Stimulated activated CD4-positive, alpha-beta T cell treated with anti-CD3 and anti-CD28 coated beads, Interleukin-12 subunit alpha, Interleukin-12 subunit beta, amount 100 ng/mL, for 4 hours (primary cell): Measurements from ENCODE around the gene LEFTY1.

Experiments used
- DNase-seq: peaks from one replicate; pipeline ENCODE4 v3.0.0-alpha.2; 2020

Gene LEFTY1

DNA sequence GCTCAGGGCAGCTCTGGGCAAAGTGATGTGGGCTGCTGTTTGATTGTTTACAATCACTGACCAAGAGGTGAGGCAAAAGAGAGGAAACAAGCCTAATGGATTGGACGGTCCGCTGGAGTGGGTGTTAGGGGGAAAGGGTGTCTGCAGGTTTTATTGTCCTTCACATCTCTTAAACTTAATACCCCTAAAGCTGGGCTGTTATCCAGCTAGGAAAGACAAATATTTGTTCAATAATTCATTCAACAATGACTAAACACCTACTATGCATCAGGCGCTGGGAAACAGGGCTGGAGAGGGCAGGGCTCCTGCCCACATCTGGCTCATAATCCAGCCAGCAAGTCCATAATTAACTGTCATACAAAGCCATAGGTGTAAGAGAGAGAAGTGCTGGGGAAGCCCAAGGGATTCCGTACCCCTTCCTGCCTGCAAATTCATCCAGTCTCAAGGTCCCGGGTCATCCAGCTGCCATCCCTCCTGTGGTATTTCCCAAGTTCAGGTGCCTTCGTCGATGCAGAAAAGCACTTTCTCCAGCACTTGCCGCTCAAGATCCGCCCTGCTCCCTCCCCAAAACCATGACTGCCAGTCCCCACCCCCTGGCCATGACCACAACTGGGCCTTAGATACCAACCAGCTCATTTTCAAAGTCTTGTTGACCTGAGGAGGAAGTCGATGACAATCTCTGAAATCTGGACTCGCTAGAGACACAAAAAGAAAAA lies 17.4 kb downstream of the LEFTY1 start:
- no peak for DNase-seq

DNA sequence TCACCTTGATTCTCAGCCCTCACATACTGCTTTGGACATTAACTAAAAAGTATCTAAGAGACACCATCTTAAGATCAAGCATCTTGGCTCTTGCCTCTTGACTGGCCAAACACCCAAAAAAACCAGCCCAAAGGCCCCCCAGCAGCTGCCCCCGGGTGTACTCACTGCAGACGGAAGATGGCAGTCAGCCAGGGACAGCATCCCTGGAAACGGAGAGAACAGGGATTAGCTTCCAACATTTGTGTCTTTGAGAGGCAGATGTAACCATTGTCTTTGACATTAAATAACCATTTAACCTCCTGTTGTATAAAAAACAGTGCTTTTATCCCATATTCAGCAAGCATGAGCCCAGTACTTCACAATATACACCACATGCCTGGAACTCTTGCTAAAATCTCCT lies 18.0 kb downstream of the LEFTY1 start:
- no peak for DNase-seq

DNA sequence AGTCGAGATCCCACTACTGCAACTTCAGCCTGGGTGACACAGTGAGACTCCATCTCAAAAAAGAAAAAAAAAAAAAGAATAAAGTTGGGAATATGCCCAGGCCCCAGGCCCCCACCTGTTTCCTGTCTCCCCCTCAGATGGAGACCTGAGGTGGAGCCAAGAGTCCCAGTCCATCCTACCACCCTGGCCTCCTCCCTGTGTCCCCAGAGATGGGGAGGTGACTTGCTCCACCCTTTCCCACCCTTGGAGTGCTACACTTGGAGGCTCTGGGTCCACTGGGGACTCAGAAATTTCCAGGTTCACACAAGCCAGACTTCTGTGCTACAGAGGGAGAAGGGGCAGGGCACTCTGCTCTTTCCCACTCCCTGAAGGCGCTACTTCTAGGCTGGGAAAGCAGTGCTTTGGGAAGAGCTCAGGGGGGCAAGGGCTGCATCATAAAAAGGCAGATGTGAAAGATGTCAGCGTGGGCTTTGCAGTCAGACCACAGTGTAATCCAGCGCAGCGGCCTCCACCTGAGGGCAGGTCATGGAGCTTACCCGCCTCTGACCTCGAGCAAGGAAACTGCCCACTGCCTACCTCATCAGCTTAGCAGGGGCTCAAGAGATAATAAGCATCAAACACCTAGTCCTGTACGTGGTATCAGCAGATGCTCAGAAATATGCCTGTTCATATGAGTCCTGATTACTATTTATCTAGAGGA lies 20.2 kb downstream of the LEFTY1 start:
- DNase-seq, result no peak

DNA sequence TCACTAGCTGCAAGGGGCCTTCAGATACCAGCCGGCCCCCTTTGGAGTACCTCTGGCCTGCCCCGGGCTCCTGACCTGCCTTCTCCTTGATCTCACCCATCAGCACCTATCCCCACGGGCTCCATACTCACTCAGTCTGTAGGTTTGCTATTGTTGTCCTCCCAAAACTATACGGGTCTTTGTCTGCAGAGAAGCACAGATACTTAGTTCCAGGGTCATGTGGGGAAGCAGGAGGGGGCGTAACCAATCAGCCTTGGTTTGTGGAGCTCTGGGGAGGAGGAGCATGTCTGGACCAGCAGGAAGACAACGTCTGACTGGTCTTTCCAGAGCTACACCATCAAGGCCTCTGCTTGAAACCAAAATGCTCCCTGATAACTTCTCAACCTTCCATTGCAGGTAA lies 22.0 kb downstream of the LEFTY1 start:
- DNase-seq, result no peak

DNA sequence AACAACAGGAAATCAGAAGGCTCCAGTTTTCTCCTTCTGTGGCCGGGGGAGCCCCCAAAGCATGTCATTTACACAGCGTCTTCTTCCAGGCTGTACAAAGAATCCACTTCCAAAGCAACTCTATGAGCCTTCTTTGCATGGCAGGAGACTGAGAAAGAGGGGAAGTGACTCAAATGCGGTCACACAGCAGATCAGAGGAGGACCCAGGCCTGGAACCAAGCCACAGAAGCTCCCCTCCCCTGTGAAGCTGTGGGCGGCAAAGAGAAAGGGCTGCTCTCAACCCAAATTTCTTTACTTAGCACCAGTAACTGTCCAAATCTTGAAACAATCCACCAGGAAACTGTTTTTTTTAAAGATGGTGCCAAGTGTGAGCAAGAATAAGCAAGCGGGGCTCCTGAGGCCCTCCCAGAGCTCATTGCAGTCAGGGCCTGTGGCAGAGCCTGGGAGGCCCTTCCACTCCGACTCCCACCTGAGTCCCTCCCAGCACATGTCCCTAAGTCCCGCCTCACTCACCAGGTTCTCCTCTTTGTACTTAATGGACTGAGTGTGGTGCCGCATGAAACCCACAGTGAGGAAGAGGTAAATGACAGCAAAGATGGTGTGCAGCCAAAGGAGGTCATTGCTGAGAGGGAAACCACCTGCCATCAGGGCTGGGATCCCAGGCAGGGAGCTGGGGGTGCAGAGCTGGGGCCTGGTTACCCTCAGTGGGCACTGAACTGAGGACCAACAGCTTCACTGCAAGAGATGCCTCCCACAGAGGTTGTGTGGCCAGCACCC lies 22.7 kb downstream of the LEFTY1 start:
- peak; percentile 62 for DNase-seq

DNA sequence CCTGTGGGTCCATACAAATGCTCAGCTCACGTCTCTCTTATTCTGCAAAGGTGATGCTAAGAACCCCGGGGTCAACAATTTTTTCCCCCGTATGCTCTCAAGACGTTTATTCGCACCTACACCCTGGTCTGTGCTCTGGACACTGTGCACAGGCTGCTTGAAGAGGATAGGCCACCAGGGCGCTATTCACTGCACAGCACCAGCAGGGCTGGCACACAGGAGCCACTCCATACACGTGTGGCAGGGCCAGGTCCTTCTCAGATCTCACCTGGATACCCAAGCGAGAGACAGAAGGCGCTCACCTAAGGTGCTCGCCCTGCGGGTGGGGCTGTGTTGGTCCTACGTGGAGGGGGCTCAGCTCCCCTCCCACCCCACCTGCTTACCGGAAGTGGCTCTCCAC lies 23.4 kb downstream of the LEFTY1 start:
- no peak for DNase-seq

DNA sequence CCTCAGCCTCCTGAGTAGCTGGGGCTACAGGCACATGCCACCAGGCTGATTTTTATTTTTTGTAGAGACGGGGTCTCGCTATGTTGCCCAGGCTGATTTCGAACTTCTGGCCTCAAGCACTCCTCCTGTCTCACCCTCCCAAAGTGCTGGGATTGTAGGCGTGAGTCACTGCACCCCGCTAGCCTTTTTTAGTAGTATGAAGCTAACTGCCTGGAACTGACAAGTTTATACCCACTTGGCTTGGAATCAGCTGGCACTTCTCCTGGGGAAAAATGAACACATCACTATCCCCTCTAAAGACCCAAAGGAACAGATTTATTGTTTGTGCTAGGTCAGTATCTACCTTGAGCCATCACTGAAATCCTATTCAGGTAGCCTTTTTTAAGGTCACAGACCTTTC lies 25.8 kb downstream of the LEFTY1 start:
- no peak for DNase-seq

DNA sequence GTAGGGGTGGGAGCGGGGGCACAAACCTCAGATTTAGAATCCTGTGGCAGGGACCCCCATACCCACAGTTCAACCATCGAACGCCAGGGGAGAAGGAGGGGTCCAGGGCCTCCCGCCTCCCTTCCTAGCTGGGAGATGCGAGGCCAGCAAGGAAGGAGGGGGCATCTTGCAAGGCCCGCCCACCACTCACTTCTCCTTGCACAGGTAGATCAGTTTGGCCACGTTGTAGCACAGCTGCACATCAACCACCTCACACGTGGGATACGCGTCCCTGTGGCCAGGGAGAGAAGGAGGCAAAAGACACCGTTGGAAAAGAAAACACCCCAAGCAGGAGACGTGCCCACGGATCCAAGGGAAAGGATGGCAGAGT lies 26.4 kb downstream of the LEFTY1 start:
- DNase-seq, result no peak

DNA sequence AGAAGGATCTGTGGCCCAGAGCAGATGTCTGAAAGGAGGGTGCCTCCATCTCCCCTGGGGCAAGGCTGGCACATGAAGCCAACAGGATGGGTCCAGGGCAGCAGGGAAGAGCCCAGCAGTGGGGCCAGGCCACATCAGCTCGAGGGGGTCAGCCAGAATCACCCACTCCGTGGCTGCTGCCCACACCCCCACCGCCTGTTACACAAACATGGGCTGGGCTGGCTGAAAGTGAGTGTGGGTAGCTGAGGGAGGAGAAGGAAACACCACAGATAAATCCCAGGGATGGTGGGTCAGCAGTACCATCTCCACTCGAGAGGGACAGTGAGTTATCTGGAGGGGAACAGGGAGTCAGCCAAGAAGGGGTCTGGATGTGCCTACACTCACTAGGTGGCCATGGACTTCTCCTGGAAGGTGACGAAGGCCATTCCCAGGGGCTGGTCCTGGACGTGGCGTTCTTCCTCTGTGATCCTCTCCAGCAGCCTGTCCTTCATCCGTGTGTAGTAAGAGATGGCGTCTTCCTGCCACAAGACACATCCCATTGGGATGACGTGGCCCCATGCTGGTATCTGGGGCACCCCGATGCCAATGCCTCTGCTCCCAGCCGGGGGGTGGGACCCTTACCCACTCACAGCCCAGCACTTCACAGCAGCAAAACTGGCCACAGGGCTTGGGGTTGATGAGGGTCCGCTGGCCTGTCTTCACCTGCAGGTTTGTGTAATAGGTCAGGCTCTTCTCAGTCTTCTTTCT lies 26.9 kb downstream of the LEFTY1 start:
- no peak for DNase-seq

DNA sequence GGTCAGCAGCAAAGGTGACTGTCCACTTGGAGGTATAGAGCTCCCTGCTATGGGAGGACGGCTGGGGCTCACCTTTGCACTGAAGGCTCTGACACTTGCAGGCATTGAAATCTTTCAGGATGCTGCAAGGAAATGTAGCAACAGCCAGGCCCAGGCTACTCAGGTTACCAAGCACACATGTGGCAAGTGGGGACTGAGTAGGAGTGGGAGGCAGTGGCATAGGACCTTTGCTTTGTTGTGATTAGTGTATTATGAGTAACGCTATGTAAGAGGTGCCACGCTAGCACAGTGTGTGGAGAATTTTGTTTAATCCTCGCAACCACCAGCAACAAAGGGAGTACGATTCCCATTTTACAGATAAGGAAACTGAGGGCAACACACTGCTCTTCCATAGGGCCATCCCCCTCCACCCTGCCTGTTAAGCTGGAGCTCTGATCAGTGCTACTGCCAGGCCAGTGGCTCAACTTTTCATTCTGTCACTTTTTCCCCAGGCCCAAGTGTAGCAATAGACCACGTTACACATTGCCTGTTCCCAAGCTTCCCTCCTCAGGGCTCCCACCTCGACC lies 28.0 kb downstream of the LEFTY1 start:
- DNase-seq, result no peak

DNA sequence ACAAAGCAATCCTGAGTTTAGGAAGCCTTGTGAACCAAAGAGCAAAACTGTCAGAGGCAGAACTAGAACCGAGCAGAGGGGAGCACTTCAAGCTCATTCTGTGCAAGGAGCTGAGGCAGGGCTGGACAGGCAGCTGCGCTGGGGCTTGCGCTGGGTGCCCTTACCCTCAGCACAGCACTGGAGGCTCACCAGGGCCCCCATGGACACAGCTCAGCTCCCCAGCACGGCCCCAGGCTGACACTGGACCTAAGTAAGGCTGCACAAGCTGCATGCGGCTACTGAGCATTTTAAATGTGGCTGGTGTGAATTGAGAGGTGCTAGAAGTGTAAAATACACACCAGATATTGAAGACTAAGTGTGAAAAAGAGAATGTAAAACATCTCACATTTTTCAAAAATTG lies 28.8 kb downstream of the LEFTY1 start:
- no peak for DNase-seq

DNA sequence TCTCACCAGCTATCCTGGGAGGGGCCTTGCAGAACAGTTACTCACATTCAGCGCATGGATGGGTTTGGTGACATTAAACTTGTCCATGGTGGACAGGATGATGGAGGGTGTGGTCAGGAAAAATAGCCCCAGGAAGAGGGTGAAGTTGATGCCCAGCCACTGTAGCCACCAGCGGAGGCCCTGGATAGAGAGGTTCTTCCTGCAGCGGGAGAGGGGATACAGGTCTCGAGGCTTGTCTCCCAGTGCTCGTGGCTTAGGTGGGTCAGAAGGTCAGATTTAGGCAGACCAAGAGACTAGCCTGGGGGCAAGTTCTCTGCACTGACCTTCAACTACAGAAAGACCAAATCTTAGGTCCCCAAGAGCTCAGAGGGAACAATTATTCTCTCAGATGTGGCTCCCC lies 29.8 kb downstream of the LEFTY1 start:
- DNase-seq, result no peak

DNA sequence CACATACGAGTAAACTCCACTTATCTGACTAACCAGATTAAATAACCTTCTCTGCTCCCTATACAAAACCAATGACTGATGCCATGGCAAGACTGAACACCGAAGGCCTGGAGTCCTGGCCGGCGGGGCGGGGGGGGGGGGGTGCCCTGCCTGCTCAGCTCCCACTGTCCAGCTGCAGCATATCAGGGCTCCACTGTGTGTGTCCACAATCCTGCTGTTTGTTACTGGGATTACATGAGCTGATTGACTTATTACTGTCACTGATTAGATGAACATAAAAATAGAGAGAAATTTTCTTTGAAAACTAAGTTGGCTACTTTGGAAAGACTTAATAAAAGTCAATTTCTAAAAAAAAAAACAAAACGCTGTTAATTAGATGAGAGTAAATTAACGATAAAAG lies 31.7 kb downstream of the LEFTY1 start:
- no peak for DNase-seq

DNA sequence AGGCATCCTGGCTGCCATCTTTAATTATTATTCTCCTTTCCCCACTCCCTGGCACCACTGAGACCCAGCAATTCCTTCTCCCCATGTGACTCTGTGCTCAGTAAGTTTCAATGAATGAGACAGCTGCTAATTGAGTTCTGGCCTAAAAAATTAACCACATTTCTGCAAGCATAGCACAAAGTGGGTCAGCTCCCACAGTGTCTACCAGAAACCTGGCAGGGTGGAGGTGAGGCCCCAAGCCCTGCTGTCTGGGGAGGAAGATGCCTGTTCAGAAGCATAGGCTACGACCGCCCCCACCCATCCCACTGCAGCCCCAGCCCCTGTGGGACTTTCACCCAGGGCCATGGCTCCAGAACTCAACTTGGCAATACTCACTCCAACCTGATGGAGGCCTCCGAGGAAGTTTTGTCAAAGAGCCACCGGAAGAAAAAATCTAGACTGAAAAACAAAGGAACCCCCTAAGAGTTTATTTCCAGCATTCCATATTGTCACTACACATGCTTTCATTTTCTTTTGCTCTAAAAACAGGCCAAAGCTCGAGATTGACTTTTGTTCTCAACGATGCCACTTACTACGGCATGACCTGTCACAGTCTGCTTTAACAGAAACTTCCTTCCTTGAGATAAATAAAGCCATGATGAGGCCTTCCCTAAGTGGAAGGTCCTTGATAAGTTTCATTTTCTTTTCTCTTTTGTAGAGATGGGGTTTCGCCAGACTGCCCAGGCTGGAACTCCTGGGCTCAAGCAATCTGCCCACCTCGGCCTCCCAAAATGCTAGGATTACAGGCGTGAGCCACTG lies 33.2 kb downstream of the LEFTY1 start:
- no peak for DNase-seq

DNA sequence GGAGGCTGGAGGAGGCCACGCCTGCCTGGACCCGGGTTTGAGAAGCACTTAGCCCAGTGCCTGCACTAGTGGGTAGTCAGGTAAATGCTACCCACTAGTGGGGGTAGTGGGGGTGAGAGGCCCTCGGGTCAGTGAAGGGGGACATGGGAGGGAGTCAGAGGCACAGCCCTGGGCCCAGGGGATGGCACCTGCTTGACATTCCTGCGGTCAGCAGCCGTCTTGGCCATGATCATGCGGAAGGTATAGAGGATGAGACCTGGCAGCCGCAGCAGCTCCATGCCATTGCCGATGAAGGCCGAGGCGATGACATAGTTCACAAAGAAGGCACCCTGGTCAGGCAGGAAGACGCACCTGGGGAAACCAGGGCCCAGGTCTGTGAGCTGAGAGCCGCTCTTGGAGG lies 35.5 kb downstream of the LEFTY1 start:
- no peak for DNase-seq

DNA sequence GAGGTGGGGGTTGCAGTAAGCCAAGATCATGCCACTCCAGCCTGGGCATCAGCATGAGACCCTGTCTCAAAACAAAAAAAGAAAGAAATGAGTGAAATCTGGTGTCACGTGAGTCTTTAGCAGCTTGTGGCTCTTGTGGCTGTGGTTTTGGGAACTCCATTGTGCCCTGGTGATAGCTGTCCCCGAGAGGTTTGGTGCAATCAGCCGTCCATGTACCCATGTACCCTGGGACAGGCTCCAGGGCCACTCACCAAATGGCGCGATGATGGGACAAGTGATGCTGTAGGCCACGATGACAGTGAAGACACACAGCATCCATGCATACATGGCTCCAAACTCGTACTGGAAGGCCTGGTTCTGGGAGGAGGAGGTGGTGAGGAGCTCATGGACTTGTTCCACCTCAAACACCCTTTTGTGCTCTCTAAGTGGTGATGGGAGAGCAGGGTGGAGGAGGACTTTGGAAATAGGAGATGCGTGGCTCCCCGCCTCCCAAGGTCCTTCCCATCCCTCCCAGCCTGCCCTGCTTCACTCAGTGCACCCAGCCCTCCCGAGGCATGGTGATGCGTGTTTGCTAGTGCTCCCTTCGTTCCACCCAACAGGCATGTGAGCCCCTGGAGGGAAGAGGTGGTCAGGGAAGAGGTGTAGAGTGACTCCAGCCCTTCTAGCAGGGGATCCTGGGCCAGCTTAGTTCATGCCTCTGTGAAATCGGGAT lies 36.4 kb downstream of the LEFTY1 start:
- no peak for DNase-seq

DNA sequence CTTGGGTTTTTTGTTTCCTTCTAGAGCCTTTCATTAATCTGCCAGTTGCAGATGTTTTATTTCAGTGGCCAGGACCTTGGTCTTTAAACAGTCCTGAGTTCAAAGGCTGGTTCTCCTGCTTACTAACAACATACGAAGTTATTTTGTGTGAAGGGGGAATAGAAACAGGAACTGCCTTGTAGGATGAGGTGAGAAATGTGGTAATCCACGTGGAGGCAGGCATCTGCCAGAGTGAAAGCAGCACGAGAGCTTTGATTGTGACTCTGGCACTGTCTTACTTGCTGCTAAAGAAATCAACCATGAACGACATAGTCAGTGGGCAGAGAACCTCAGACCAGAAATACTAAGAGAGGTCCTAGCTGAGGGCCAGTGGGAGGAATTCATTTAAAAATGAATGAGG lies 37.1 kb downstream of the LEFTY1 start:
- no peak for DNase-seq

DNA sequence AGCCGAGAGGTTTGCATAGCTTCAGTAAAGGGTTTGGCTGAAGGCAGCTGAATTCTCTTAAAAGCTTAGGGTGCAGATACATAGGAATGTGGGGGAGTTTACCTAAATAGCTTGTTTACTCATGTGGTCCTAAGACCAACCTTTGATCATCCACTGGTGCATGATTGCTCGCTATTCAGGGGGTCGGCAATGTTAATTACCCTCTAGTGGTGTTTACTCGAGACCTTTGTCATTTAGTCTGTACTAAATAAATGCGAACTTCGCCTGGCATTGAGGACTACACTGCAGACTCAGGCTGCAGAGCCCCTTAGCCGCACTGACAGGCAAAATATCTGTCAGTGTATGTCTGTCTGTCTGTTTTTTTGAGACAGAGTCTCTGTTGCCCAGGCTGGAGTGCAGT lies 38.6 kb downstream of the LEFTY1 start:
- no peak for DNase-seq

DNA sequence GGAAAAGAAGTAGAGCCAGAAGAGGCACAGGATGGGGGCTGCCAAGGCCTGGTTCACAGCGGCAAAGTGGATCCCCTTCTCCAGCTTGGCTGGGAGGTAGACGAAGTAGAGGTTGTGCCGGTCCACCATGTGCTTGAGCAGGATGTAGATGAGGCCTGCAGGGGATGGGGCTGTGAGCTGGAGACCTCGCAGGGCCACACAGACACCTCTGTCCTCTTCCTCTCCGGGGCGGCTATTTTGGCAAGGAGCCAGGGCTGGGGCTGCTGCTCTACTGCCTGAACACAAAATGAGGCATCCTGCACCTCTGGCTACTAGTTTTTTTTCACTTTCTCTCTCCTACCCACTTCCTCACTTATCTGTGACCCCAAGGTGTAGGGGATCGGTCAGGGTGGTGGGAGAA lies 39.0 kb downstream of the LEFTY1 start:
- DNase-seq, result no peak

DNA sequence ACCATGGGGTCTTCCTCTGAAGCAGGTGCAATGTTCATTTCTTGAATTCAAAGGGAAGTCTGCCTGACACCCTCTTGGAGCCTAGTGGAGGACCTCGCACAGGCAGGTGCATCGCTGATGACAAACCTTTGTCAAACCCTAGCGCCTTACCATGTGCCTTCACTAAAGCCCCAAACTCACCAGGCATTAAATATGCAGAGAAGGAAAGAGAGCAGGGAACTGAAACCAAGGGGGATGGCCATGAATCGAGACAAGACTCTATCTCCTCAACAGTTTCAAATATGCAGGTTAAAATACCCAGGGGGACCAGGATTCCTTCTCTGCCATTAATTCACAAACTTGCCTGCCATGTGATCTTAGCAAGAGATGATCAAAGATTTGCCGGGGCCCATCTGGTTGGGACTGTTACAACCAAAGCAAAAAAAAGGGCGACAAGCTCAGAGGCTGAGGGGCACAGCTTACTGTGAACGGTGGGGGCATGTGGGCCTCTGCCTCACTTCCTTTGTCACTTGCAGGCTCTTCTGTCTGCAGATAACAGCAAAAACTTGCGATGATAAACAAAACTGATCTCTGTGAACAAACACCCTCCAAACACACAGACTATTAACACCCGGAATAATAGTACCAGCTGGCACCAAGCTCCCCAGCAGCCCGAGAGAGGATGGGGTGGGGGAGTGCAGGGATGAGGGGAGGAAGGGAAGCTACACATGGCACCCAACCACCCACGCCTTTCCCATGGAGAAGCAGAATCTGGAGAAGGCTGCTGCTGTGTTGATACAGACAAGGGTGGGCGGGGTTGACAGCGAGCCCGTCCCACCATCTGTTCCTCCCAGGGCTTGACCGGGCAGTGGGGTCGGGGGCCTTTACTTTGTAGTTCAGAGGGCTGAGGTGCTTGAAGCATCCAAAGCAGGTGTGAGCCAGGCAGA lies 40.7 kb downstream of the LEFTY1 start:
- DNase-seq, result no peak
